Prostate gland (tissue), 2 donors: Measurements from ENCODE around the gene MICAL3. TPM values are rescaled to one million over a fixed set of nuclear protein-coding genes. Genes with fewer than 3 reads are reported as not detected.

Experiments used
- DNase-seq: peaks from one replicate; pipeline ENCODE4 v3.0.0-alpha.2; 2019; ENCODE audit warnings: low spot score
- H3K27ac ChIP-seq, 2 donors: fragments of 200-600 bp; sonication (generic); 2 replicates each; pipeline ENCODE4 v1.5.1; 2017 to 2019
- H3K27me3 ChIP-seq: fragments of 200-600 bp; sonication (generic); replicated peaks from 2 replicates; pipeline ENCODE4 v1.5.1; 2019; ENCODE audit not compliant: insufficient read depth
- H3K36me3 ChIP-seq, 2 donors: fragments of 200-600 bp; sonication (generic); 1 replicate in 1 of 2; 2 replicates in 1 of 2; pipeline versions ENCODE4 v1.5.1 to v1.8.1; 2017 to 2019
- H3K4me1 ChIP-seq: fragments of 200-600 bp; sonication (generic); replicated peaks from 2 replicates; pipeline ENCODE4 v1.5.1; 2019
- H3K4me3 ChIP-seq, 2 donors: fragments of 200-600 bp; sonication (generic); 2 replicates each; pipeline ENCODE4 v1.5.1; 2017 to 2019
- H3K9me3 ChIP-seq: fragments of 200-600 bp; sonication (generic); 2 replicates; pipeline ENCODE4 v1.5.1; 2017
- POLR2A ChIP-seq: fragments of 450-650 bp; IDR thresholded peaks from one replicate; pipeline ENCODE4 v1.6.1; 2016; ENCODE audit warnings: antibody characterized with exemption, mild to moderate bottlenecking
- POLR2AphosphoS5 ChIP-seq: sonication (generic); formaldehyde crosslinking; IDR thresholded peaks from one replicate; pipeline ENCODE4 v1.6.1; 2017; ENCODE audit warnings: antibody characterized with exemption
- WGBS: methylation state at CpG from one replicate; pipeline ENCODE4 v1.1.5; 2018; 5-methylcytosine and 5-hydroxymethylcytosine counted together
- intact Hi-C: fragments of 100-400 bp; cut with DNase I; formaldehyde crosslinking; loops from one replicate; pipeline ENCODE4 v1.14.2; 2022
- total RNA-seq, 2 donors: library from RNA; depleted of rRNA; stranded (reverse); fragments of >200 nt; gene quantifications; one replicate each; pipeline ENCODE4 v1.1.0, GENCODE V29; 2016
- TF ChIP-seq, protein P1 (sequence below), 4 experiments: fragments of 200-600 bp in 2 of 4; fragments of 450-650 bp in 2 of 4; sonication (generic) in 2 of 4; IDR thresholded peaks; 1 replicate in 3 of 4; 2 replicates in 1 of 4; pipeline ENCODE4 v1.5.1; 2016 to 2019; ENCODE audit warnings: antibody characterized with exemption in 4 of 4, mild to moderate bottlenecking in 2 of 4, moderate library complexity in 2 of 4

The MICAL3 gene
- total RNA-seq, 2 donors from 2014 or later, result 58.6 to 78.7 TPM

- Histone ChIP-seq H3K27ac (no peak overlapping the region), H3K36me3 (peaks cover 0 to 3% of the 10 kb centered on the region in 2 donors), H3K4me3 (no peak overlapping the region), H3K9me3 (no peaks in the 10 kb centered on the region), H3K4me1 (no peaks in the 10 kb centered on the region), H3K27me3 (no peaks in the 10 kb centered on the region)
- intact Hi-C loops, result loop anchor here (10.0 kb wide), 1 partner anchor 147 kb away; no protein-coding TSS in a partner anchor
- no peak for TF ChIP-seq POLR2A
- TF ChIP-seq, protein P1, sequence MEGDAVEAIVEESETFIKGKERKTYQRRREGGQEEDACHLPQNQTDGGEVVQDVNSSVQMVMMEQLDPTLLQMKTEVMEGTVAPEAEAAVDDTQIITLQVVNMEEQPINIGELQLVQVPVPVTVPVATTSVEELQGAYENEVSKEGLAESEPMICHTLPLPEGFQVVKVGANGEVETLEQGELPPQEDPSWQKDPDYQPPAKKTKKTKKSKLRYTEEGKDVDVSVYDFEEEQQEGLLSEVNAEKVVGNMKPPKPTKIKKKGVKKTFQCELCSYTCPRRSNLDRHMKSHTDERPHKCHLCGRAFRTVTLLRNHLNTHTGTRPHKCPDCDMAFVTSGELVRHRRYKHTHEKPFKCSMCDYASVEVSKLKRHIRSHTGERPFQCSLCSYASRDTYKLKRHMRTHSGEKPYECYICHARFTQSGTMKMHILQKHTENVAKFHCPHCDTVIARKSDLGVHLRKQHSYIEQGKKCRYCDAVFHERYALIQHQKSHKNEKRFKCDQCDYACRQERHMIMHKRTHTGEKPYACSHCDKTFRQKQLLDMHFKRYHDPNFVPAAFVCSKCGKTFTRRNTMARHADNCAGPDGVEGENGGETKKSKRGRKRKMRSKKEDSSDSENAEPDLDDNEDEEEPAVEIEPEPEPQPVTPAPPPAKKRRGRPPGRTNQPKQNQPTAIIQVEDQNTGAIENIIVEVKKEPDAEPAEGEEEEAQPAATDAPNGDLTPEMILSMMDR (IDR thresholded peaks at IDR 0.05), result no peak
- no peak for TF ChIP-seq POLR2AphosphoS5
- DNase-seq, result no peak
- WGBS, result 96% methylated on average over 2 of the region's 2 CpGs
Observed at GRCh38 chr22:17882162-17882561, 142.2 kb downstream of the MICAL3 start.

DNA sequence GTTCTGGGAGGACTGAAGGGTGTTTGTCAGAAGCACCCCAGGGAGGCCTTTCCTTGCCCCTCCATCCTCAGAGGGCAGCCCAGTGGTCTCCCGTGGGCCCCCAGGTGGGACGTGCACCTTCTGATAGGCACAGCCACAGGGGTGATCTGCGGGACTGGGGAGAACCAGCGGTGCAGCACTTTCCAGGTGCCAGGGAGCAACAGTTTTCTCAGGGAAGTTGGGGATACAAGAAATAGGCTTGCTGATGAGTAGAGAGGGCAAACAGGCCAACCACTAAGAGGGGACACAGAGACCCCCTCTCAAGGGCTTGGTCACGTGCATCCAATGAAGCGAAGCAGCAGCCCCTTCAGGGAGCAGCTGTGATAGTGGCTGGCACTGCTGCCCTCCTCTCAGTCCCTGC, 143.0 kb downstream of the MICAL3 start:
- no peak for TF ChIP-seq POLR2A
- TF ChIP-seq, protein P1 (IDR thresholded peaks at IDR 0.05), result no peak
- TF ChIP-seq POLR2AphosphoS5, result no peak
- no peak overlapping the region for H3K27ac ChIP-seq
- H3K36me3 ChIP-seq, result peaks cover 0 to 3% of the 10 kb centered on the region in 2 donors
- no peaks in the 10 kb centered on the region for H3K4me1 ChIP-seq
- H3K9me3 ChIP-seq, result no peaks in the 10 kb centered on the region
- 88% methylated on average over 6 of the region's 6 CpGs for WGBS
- H3K4me3 ChIP-seq, result no peak overlapping the region
- intact Hi-C loops, result loop anchor here (10.0 kb wide), 1 partner anchor 147 kb away; no protein-coding TSS in a partner anchor
- DNase-seq, result no peak
- H3K27me3 ChIP-seq, result no peaks in the 10 kb centered on the region

GRCh38 chr22:17880468-17880867, 143.9 kb downstream of the MICAL3 start:
- TF ChIP-seq, protein P1 (IDR thresholded peaks at IDR 0.05), result no peak
- no peak for TF ChIP-seq POLR2AphosphoS5
- TF ChIP-seq POLR2A, result no peak
- Histone ChIP-seq H3K4me1 (no peaks in the 10 kb centered on the region), H3K27me3 (no peaks in the 10 kb centered on the region), H3K36me3 (no peaks in the 10 kb centered on the region), H3K27ac (no peak overlapping the region), H3K4me3 (no peak overlapping the region), H3K9me3 (no peaks in the 10 kb centered on the region)
- intact Hi-C loops, result loop anchor here (10.0 kb wide), 1 partner anchor 146 kb away; no protein-coding TSS in a partner anchor
- no peak for DNase-seq
- 93% methylated on average over 10 of the region's 10 CpGs for WGBS

DNA sequence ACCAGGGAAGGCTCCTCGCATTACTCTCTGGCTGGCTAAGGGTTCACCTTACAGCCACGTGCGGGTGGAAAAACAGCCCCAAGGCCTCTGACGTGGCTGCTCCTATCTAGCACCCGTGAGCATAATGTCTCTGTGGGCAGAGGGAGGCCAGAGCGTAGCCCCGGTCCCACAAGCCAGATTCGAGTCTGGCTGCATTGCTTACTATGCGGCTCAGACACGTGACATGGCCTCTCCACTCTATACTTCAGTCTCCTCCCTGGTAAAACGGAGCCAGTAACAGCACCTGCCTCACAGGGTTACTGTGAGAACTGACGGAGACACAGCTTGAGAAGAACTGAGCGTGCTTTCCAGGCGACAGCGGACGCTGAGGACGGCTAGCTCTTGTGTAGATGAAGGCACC, 144.3 kb downstream of the MICAL3 start:
- H3K4me3 ChIP-seq, result no peak overlapping the region
- no peaks in the 10 kb centered on the region for H3K9me3 ChIP-seq
- H3K27me3 ChIP-seq, result no peaks in the 10 kb centered on the region
- no peak for DNase-seq
- H3K4me1 ChIP-seq, result no peaks in the 10 kb centered on the region
- 89% methylated on average over 17 of the region's 17 CpGs for WGBS
- H3K36me3 ChIP-seq, result no peaks in the 10 kb centered on the region
- no peak overlapping the region for H3K27ac ChIP-seq
- TF ChIP-seq POLR2AphosphoS5, result no peak
- no peak for TF ChIP-seq POLR2A
- TF ChIP-seq, protein P1 (IDR thresholded peaks at IDR 0.05), result no peak
- intact Hi-C loops, result loop anchor here (10.0 kb wide), 1 partner anchor 145 kb away; no protein-coding TSS in a partner anchor

- H3K9me3 ChIP-seq, result no peaks in the 10 kb centered on the region
- TF ChIP-seq POLR2AphosphoS5 (no peak), POLR2A (no peak)
- TF ChIP-seq, protein P1 (IDR thresholded peaks at IDR 0.05), result no peak
- H3K27ac ChIP-seq, result no peak overlapping the region
- intact Hi-C loops, result no loop called here
- no peak for DNase-seq
- H3K27me3 ChIP-seq, result no peaks in the 10 kb centered on the region
- H3K36me3 ChIP-seq, result no peaks in the 10 kb centered on the region
- no peak overlapping the region for H3K4me3 ChIP-seq
- WGBS, result 84% methylated on average over 7 of the region's 7 CpGs
- no peaks in the 10 kb centered on the region for H3K4me1 ChIP-seq
Observed at GRCh38 chr22:17878941-17879340, 145.4 kb downstream of the MICAL3 start.
